Endometrial microvascular endothelial cells (primary cell): ENCODE measurements around the gene LTO1. TPM values are rescaled to one million over a fixed set of nuclear protein-coding genes. Genes with fewer than 3 reads are reported as not detected.

ENCODE experiments used
- in situ Hi-C: cut with HindIII; loops from 2 replicates; pipeline ENCODE4 v1.10.0; 2017; ENCODE audit warnings: low sequenced_read_pairs, low pct_unique_long_range_greater_than_20kb; ENCODE audit errors: inconsistent ontology term
- total RNA-seq: library from RNA; depleted of rRNA; stranded (reverse); fragments of >200 nt; gene quantifications from one replicate; pipeline ENCODE4 v1.2.3, GENCODE V29; 2015; ENCODE audit errors: inconsistent ontology term

Gene LTO1
- total RNA-seq, 1 donor from 2014 or later: 18.4 TPM

DNA sequence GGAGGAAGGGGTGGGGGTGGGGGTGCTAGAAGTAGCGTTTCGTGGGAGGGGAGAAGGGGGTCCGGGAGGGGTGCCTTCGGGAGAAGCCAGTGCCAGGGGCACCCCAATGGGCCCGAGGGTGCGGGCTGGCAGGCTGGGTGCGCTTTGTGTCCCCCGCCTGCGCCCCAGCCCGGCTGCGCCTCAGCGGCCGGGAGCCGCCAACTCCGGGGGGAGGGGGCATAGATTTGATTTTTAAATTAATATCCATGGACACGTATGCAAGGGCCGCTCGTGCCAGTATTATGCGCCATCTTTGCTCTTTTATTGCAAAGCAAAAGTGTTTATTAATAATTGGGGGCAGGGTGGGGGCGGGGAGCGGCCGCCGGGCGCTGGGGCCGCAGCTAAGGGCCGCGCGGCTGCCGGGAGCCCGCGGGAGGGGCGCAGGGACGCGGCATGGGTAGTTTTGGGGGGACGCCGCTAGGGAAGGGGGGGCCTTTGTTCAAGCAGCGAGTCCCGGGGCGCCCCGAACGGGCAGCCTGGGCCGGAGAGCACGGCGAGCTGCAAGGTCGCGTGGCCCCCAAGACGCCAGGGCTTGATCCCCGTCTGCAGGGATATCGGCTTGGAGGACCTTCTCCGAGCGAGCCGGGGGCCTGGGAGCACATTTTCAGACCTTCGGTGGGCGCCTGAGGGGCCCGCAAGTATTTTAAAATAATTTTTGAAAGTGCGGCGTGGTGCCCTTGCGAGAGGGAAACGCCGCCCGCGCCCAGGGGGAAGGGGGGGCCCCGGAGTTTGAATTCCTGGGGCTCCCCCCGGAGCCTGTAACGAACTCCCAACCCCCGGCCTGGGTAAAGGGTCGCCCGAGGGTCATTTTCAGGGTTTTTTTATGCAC is 33.2 kb downstream of the LTO1 start:
- in situ Hi-C loops: no loop called here

DNA sequence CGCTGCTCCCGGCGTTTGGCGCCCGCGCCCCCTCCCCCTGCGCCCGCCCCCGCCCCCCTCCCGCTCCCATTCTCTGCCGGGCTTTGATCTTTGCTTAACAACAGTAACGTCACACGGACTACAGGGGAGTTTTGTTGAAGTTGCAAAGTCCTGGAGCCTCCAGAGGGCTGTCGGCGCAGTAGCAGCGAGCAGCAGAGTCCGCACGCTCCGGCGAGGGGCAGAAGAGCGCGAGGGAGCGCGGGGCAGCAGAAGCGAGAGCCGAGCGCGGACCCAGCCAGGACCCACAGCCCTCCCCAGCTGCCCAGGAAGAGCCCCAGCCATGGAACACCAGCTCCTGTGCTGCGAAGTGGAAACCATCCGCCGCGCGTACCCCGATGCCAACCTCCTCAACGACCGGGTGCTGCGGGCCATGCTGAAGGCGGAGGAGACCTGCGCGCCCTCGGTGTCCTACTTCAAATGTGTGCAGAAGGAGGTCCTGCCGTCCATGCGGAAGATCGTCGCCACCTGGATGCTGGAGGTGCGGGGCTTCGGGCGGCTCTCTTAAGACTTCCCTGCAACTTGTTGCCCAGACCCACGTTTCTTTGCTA is 34.1 kb downstream of the LTO1 start, which contains the start of gene CCND1:
CCND1 (plus strand) TSS at position 162 of the 587 bp plus-strand sequence; CDS start at position 320, 158 bp downstream.
- in situ Hi-C loops: no loop called here

DNA sequence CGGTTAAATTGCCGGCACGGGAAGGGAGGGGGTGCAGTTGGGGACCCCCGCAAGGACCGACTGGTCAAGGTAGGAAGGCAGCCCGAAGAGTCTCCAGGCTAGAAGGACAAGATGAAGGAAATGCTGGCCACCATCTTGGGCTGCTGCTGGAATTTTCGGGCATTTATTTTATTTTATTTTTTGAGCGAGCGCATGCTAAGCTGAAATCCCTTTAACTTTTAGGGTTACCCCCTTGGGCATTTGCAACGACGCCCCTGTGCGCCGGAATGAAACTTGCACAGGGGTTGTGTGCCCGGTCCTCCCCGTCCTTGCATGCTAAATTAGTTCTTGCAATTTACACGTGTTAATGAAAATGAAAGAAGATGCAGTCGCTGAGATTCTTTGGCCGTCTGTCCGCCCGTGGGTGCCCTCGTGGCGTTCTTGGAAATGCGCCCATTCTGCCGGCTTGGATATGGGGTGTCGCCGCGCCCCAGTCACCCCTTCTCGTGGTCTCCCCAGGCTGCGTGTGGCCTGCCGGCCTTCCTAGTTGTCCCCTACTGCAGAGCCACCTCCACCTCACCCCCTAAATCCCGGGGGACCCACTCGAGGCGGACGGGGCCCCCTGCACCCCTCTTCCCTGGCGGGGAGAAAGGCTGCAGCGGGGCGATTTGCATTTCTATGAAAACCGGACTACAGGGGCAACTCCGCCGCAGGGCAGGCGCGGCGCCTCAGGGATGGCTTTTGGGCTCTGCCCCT is 34.7 kb downstream of the LTO1 start:
- in situ Hi-C loops: no loop called here

DNA sequence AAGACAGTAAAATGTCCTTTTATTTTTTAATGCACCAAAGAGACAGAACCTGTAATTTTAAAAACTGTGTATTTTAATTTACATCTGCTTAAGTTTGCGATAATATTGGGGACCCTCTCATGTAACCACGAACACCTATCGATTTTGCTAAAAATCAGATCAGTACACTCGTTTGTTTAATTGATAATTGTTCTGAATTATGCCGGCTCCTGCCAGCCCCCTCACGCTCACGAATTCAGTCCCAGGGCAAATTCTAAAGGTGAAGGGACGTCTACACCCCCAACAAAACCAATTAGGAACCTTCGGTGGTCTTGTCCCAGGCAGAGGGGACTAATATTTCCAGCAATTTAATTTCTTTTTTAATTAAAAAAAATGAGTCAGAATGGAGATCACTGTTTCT is 35.3 kb downstream of the LTO1 start:
- in situ Hi-C loops: no loop called here

DNA sequence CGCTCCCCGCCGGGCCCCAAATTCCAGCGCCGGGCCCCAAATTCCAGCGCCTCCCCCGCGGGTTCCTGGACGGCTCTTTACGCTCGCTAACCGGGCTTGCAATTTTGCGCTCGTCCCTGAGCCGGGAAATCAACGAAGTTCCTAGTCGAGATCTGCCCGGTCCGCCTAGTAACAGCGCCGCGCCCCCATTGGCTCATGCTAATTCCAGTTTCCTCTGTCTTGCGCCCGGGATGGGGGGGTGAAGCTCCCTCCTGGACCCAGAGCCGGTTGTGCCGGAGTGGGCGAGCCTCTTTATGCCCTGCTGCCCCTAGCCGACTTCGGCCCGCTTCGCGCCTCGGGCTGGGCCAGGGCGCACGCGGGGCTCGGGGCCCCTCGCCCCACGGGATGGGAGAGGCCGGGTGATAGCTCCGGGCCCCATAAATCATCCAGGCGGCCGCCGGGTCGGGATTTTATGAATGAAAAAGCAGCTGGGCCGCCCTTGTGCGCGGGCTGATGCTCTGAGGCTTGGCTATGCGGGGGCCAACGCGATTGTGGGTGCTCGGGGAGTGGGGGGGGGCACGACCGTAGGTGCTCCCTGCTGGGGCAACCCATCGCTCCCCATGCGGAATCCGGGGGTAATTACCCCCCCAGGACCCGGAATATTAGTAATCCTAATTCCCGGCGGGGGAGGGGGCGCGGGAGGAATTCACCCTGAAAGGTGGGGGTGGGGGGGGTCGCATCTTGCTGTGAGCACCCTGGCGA is 36.0 kb downstream of the LTO1 start:
- in situ Hi-C loops: no loop called here

DNA sequence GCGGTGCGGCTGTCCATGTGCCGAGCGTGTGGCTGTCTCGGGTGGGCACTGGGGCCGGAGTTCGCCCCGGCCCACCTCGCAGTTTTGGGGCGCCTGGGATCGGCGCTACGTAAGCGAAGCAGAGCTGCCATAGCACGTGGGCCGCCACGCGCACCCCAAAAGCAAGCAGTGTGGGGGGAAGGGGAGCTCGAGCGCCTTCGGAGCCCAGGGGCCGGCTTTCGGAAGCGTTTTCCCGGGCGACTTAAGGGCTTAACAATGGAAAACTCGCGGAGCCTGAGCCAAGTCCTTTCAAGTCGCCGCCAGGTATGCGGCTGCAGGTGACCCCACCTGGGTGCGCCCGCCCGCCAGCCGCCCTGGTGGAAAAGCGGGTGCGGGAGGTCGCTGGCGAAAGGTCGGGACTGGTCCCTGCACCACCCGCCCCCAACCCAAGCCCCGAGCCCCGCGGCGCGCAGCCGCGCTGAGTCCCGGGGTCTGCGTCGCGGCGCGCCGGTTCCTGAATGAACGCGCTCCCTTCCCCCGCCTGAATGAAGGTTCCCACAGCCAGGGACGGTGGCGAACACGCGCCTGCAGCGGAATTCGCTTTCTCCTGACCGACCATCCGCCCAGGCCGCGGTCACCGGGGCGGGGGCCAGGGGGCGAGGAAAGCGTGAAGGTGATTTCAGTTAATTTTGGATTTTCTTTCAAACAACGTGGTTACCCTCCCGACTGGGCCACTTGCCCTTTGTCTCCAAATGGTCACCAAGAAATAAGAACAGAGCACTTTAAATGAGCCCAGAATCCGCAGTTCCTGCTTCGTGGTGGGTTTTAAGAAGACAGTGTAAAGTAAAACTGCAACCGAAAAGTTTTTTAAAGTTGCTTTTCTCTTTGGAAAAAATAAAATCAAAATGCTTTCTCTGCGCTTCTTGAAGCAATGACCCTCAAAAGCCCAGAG is 36.9 kb downstream of the LTO1 start:
- in situ Hi-C loops: no loop called here

DNA sequence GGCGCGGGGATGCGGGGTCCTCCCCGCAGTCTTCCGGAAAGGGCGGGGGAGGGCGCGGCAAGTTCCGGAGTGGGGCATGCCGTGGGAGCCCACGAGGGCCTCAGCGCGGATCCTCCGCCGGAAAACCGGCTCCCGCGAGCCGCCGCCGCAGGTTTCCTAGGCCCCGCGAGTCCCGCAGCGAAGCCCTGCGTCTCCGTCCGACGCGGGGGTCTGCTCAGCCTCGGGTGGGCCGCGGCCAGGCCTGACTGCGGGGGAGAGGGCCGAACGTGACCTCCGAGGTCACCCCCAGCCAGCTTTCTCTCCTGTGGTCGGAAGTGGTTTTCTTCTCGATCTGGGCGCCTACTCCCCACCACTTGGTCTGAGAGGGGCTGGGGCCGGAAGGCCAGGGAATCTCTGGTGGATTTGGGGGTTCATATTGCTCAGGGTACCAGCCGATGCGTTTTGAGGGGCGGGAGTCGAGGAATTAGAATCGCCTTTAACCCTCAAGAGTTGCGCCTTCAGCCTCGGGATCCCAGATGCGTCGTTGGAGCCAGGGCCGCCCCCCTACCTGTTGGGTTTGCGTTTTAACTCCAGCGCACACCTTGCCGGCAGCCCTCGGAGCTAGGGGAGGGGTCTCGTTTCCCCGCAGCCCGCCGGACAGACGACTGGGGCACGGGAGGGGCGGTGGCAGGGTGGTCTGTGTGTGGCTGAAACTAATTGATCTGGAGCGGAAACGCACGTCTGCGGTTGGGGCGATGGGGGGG is 37.8 kb downstream of the LTO1 start:
- in situ Hi-C loops: no loop called here

DNA sequence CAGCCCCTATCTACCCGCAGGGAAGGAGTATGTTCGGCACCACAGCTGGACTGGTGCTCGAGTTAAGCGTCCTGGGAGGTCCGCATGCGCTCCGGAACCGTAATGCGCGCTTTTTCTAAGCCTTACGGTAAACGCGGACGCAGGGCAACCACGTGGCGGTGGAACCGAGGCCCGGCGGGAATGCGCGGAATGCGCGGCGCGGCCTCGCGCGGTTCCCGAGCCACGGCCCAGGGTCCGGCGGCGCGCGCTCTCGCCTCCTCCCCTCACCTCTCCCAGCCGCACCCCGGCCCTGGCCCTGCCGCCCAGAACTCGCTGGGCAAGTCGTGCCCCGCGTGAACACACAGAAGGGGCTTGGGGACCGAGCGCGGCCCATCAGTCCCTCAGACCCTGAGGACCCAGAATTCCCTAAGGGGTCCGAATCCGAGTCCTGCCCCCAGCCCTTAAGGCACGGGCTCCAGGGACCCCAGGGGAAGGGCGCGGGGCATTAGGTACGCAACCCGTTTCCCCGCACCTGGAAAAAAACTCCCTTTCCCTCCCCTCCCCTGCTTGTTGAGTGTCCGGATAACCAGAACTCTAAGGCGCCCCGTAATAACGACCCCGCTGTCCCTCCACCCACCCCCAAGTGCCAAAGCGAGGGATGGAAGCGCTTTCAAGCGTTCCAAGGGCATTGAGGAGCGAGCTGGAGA is 38.5 kb downstream of the LTO1 start:
- in situ Hi-C loops: no loop called here

DNA sequence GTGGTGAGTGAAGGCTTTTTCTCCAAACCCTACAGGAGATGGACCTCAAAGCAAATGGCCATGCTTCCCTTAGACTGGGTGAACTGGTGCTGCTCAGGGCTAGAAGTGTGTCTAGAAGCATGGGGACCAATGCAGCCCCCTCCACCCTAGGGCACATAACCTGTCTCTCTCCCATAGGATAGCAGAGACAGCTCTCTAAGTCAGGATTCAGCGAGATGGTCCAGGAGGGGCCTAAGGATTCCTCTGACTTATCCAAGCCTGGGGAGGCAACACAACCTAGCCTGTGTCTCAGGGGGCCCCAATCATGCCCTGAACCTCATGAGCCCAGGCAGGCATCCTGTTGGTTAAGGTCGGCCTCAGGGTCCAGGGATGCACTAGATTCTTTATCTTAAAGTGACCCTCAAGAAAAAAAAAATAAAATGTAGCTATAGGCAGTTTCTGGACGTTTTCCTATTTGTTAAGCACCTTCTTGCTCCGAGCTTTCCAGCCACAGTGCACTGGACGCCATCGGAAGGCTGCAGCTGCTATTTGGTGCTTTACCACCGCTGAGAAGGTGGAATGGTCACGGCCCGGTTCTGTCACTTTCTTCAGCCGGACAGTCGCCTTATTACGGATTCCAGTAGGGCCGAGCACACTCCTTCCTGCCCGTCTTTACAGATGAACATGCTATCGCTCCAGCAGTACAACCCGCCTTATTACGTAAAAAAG is 39.2 kb downstream of the LTO1 start:
- in situ Hi-C loops: no loop called here

DNA sequence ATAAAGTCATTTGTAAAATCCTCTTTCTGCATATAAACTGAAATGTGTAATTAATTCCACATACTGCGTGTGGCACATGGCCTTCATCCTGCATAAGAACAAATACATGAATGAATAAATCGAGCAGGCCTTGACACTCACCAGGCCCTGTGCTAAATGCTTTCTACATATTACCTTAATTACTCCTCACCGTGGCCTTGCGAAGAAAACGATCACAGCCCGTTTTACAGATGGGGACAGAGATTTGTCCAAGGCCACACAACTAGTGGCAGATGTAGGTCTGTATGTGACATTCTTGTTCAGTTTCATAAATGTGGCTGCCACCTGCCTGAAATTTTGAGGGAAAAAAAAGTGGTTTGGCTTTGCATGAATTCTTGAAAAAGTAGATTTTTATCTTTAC is 40.0 kb downstream of the LTO1 start:
- in situ Hi-C loops: no loop called here

DNA sequence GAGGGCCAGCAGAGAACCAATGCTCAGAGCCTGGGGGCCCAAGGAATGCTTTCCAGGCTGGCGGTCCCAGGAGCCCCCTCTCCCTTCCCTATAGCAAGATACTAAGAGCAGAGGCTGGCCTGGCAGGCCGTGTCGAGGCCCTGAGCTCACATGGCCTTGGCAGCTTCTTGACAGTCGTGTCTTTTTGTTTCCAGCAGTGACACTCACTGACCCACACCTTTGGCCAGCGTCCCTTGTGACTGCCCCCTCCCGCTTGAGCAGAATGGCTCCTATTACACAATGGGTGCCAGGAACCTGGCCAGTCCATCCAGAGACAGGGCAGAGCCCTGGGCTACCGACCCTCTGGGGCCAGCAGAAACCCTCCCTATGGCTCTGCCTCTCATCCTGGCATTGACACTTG is 40.6 kb downstream of the LTO1 start:
- in situ Hi-C loops: no loop called here

DNA sequence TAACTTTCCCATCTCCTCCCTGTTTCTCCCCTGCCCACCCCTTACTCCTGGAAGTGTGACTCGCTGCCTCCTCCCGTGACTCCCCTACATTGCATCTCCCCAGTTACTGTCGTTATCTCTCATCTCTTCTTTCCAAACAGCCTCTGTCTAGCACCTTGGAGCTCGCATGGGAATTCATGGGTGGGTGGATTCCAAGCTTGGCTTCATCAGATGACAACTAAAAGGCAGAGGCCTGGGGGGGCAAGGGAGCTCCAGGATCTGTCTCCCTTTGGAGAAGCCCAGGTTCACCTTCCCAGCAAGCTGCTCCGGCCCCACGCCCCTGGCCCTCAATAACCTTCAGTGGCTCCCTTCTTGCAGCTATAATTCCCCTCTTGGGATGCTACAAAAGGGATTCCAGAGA is 41.1 kb downstream of the LTO1 start:
- in situ Hi-C loops: no loop called here

DNA sequence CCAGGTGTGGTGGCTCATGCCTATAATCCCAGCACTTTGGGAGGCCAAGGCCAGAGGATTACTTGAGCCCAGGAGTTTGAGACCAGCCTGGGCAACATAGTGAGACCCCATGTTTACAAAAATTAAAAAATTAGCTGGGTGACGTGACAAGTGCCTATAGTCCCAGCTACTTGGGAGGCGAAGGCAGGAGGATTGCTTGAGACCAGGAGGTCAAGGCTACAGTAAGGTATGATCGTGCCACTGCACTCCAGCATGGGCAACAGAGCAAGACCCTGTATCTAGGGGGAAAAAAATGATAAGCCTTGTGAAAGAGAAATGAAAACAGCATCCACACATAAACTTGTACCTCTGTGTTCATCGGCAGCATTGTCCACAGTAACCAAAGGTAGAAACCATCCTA is 42.3 kb downstream of the LTO1 start:
- in situ Hi-C loops: no loop called here

DNA sequence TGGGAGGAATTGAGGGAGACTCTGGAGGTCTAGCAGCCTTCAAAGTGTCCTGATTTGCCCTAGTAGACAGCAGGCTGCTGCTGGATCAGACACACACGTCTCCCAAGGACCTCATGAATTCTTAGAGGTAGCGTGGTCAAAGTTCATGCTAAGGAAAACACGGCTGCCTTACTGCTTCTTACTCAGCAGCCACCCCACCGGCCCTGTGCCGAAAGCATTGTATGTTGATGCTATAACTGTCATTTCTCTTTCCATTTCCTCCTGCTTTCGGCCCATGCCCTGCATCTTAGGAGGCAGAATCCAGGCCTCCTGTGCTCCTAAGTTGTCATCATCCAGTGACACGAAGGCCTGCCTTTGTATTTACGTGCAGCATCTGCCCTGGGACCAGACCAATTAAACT is 44.7 kb downstream of the LTO1 start:
- in situ Hi-C loops: no loop called here

DNA sequence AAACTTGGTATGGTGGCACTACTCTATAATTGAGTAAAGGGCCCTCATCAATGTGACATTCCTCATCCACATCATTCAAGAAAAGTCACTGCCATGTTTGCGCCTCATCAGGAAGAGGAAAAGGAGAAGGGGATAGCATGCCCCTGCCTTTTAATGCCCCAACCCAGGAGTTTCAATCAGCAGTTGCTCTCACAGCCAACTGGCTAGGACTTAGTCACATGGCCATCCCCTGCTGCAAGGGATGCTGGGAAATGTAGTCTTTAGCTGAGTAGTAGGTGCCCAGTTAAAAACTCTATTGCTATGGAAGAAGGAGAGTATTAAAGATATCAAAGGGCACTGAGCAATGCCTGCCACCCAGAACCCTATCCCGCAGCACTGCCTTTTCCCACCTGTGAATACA is 45.1 kb downstream of the LTO1 start:
- in situ Hi-C loops: no loop called here

DNA sequence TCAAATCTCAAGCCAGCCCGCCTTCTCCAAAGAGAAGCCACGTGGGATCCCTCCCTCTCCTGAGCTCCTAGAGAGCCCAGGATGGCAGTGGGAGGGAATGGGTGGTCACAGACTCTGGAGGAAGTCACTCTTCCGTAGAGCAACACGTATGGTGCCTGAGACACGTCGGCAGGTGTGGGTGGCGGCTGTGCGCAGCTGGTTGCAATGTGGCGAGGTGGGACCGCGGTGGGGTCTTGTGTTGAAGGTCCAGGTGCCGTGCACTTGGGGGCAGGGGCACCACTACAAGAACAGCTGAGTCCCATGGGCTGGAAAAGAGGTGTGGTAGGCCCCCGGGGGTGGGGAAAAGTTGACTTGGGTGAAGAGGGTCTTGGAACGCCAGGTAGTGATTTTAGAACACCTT is 47.6 kb downstream of the LTO1 start:
- in situ Hi-C loops: no loop called here
